ENCODE results near the gene SAMMSON.

SAMMSON gene

GRCh38 chr3:70095260-70095659 is 95.7 kb downstream of the SAMMSON start:
- peaks cover 11% of the 10 kb centered on the region for H3K27me3 ChIP-seq (ENCODE audit: control insufficient read depth, insufficient read depth, low read length)
- no peak overlapping the region for H3K4me3 ChIP-seq (ENCODE audit: low read length)
- no peak overlapping the region for H3K4me2 ChIP-seq (ENCODE audit: low read length)
- H3K36me3 ChIP-seq (ENCODE audit: insufficient read depth, low read length) = no peaks in the 10 kb centered on the region
- no peak overlapping the region for H3K9ac ChIP-seq (ENCODE audit: low read depth, low read length)
- no peaks in the 10 kb centered on the region for H3K9me3 ChIP-seq (replicated peaks; ENCODE audit: low read length)
- no peaks in the 10 kb centered on the region for H3K4me1 ChIP-seq (ENCODE audit: control insufficient read depth, insufficient read depth, low read length)

GRCh38 chr3:70096376-70097066 is 97.0 kb downstream of the SAMMSON start:
- H3K36me3 ChIP-seq (ENCODE audit: insufficient read depth, low read length) = no peaks in the 10 kb centered on the region
- no peak overlapping the region for H3K9ac ChIP-seq (ENCODE audit: low read depth, low read length)
- H3K4me3 ChIP-seq (ENCODE audit: low read length) = no peak overlapping the region
- peaks cover 8% of the 10 kb centered on the region for H3K27me3 ChIP-seq (ENCODE audit: control insufficient read depth, insufficient read depth, low read length)
- no peaks in the 10 kb centered on the region for H3K4me1 ChIP-seq (ENCODE audit: control insufficient read depth, insufficient read depth, low read length)
- no peaks in the 10 kb centered on the region for H3K9me3 ChIP-seq (replicated peaks; ENCODE audit: low read length)
- H3K4me2 ChIP-seq (ENCODE audit: low read length) = no peak overlapping the region

DNA sequence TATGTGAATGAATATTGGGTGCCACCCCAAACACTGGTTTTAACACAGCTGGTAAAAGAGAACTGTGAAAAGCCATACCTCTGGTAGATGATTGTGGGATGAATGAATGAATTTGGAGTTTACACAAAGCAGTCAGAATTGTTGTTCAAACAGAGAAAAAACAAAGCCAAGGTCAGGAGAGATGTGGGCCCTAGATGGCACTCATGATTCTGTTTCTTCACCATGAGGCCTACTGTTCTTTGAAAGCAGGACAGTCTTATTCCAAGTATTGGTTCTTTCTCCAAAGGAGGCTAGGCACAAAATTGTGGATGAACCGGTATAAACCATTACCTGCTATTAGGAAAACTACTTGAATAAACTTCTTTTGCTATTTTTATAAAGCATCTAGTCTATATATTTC is 97.6 kb downstream of the SAMMSON start:
- no peaks in the 10 kb centered on the region for H3K9me3 ChIP-seq (replicated peaks; ENCODE audit: low read length)
- H3K4me3 ChIP-seq (ENCODE audit: low read length) = no peak overlapping the region
- no peaks in the 10 kb centered on the region for H3K4me1 ChIP-seq (ENCODE audit: control insufficient read depth, insufficient read depth, low read length)
- peaks cover 12% of the 10 kb centered on the region for H3K27me3 ChIP-seq (ENCODE audit: control insufficient read depth, insufficient read depth, low read length)
- no peak overlapping the region for H3K9ac ChIP-seq (ENCODE audit: low read depth, low read length)
- H3K36me3 ChIP-seq (ENCODE audit: insufficient read depth, low read length) = no peaks in the 10 kb centered on the region
- H3K4me2 ChIP-seq (ENCODE audit: low read length) = no peak overlapping the region

GRCh38 chr3:70108072-70108471 is 108.5 kb downstream of the SAMMSON start:
- Histone ChIP-seq H3K27me3 (ENCODE audit: control insufficient read depth, insufficient read depth, low read length) (peaks cover 13% of the 10 kb centered on the region), H3K9me3 (replicated peaks; ENCODE audit: low read length) (no peaks in the 10 kb centered on the region), H3K4me2 (ENCODE audit: low read length) (no peak overlapping the region), H3K9ac (ENCODE audit: low read depth, low read length) (no peak overlapping the region), H3K4me3 (ENCODE audit: low read length) (no peak overlapping the region), H3K4me1 (ENCODE audit: control insufficient read depth, insufficient read depth, low read length) (no peaks in the 10 kb centered on the region), H3K36me3 (ENCODE audit: insufficient read depth, low read length) (no peaks in the 10 kb centered on the region)

GRCh38 chr3:70108546-70108945 is 109.0 kb downstream of the SAMMSON start:
- Histone ChIP-seq H3K9me3 (replicated peaks; ENCODE audit: low read length) (no peaks in the 10 kb centered on the region), H3K9ac (ENCODE audit: low read depth, low read length) (no peak overlapping the region), H3K27me3 (ENCODE audit: control insufficient read depth, insufficient read depth, low read length) (peaks cover 13% of the 10 kb centered on the region), H3K4me1 (ENCODE audit: control insufficient read depth, insufficient read depth, low read length) (no peaks in the 10 kb centered on the region), H3K4me2 (ENCODE audit: low read length) (no peak overlapping the region), H3K4me3 (ENCODE audit: low read length) (no peak overlapping the region), H3K36me3 (ENCODE audit: insufficient read depth, low read length) (no peaks in the 10 kb centered on the region)

GRCh38 chr3:70110066-70110465 is 110.5 kb downstream of the SAMMSON start:
- Histone ChIP-seq H3K9ac (ENCODE audit: low read depth, low read length) (no peak overlapping the region), H3K4me2 (ENCODE audit: low read length) (no peak overlapping the region), H3K9me3 (replicated peaks; ENCODE audit: low read length) (no peaks in the 10 kb centered on the region), H3K36me3 (ENCODE audit: insufficient read depth, low read length) (no peaks in the 10 kb centered on the region), H3K4me1 (ENCODE audit: control insufficient read depth, insufficient read depth, low read length) (no peaks in the 10 kb centered on the region), H3K4me3 (ENCODE audit: low read length) (no peak overlapping the region), H3K27me3 (ENCODE audit: control insufficient read depth, insufficient read depth, low read length) (peaks cover 13% of the 10 kb centered on the region)

DNA sequence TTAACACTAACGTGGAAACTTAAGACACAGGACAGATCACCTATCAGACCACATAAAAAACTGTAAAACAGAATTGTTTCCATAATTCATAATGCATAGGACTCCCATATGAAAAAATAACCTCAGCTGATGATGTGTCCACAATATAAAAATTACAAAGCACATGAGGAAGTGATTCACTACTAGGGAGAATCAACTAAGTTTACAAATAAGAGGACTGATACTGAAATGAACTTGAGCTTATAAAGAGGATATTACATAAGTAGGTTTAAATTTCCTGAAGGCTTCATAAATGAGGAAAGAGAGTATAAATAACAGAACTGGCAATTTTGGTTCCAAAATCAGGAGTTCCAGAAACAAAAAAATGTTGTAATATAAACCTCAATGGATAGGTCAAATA is 111.9 kb downstream of the SAMMSON start:
- peaks cover 8% of the 10 kb centered on the region for H3K27me3 ChIP-seq (ENCODE audit: control insufficient read depth, insufficient read depth, low read length)
- H3K4me2 ChIP-seq (ENCODE audit: low read length) = no peak overlapping the region
- H3K36me3 ChIP-seq (ENCODE audit: insufficient read depth, low read length) = no peaks in the 10 kb centered on the region
- H3K4me1 ChIP-seq (ENCODE audit: control insufficient read depth, insufficient read depth, low read length) = no peaks in the 10 kb centered on the region
- H3K9me3 ChIP-seq (replicated peaks; ENCODE audit: low read length) = no peaks in the 10 kb centered on the region
- no peak overlapping the region for H3K9ac ChIP-seq (ENCODE audit: low read depth, low read length)
- H3K4me3 ChIP-seq (ENCODE audit: low read length) = no peak overlapping the region

- Histone ChIP-seq H3K27me3 (ENCODE audit: control insufficient read depth, insufficient read depth, low read length) (peaks cover 8% of the 10 kb centered on the region), H3K4me3 (ENCODE audit: low read length) (no peak overlapping the region), H3K9ac (ENCODE audit: low read depth, low read length) (no peak overlapping the region), H3K36me3 (ENCODE audit: insufficient read depth, low read length) (no peaks in the 10 kb centered on the region), H3K9me3 (replicated peaks; ENCODE audit: low read length) (no peaks in the 10 kb centered on the region), H3K4me1 (ENCODE audit: control insufficient read depth, insufficient read depth, low read length) (no peaks in the 10 kb centered on the region), H3K4me2 (ENCODE audit: low read length) (no peak overlapping the region)
Observed at GRCh38 chr3:70112751-70113150, 113.2 kb downstream of the SAMMSON start.

DNA sequence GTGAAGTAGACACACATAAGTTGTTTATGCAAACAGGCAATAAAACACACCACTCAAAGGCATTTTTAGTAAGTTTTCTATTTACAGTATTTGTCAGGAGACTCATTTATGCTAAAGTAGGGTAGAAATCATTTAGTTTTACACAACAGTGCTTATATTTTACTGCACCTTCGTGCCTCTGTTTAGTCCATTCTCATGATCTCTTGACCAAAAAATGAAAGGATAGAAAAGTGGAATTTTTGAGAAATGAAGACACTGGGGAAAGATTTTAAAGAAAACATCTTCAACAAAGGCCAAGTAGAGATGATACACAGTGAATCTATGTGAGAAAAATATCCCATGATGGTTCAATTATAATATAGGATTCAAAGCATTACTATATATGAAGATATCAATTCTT is 114.9 kb downstream of the SAMMSON start:
- Histone ChIP-seq H3K36me3 (ENCODE audit: insufficient read depth, low read length) (no peaks in the 10 kb centered on the region), H3K9ac (ENCODE audit: low read depth, low read length) (no peak overlapping the region), H3K9me3 (replicated peaks; ENCODE audit: low read length) (no peaks in the 10 kb centered on the region), H3K4me2 (ENCODE audit: low read length) (no peak overlapping the region), H3K4me1 (ENCODE audit: control insufficient read depth, insufficient read depth, low read length) (no peaks in the 10 kb centered on the region), H3K27me3 (ENCODE audit: control insufficient read depth, insufficient read depth, low read length) (peaks cover 5% of the 10 kb centered on the region), H3K4me3 (ENCODE audit: low read length) (no peak overlapping the region)

- H3K36me3 ChIP-seq (ENCODE audit: insufficient read depth, low read length) = no peaks in the 10 kb centered on the region
- no peak overlapping the region for H3K4me3 ChIP-seq (ENCODE audit: low read length)
- no peak overlapping the region for H3K4me2 ChIP-seq (ENCODE audit: low read length)
- H3K27me3 ChIP-seq (ENCODE audit: control insufficient read depth, insufficient read depth, low read length) = no peaks in the 10 kb centered on the region
- H3K9ac ChIP-seq (ENCODE audit: low read depth, low read length) = no peak overlapping the region
- H3K4me1 ChIP-seq (ENCODE audit: control insufficient read depth, insufficient read depth, low read length) = no peaks in the 10 kb centered on the region
- no peaks in the 10 kb centered on the region for H3K9me3 ChIP-seq (replicated peaks; ENCODE audit: low read length)
Observed at GRCh38 chr3:70119879-70120278, 120.3 kb downstream of the SAMMSON start.

Data from skeletal muscle satellite cell (primary cell).